Loucy (cell line): ENCODE measurements around the gene ABI1.

Experiments
- CTCF ChIP-seq: fragments of 200-600 bp; sonication (generic); conservative IDR thresholded peaks from 2 replicates; pipeline ENCODE4 v1.5.1; 2014; ENCODE audit warnings: mild to moderate bottlenecking, antibody characterized with exemption, low read length
- EZH2phosphoT487 ChIP-seq: fragments of 200-600 bp; IDR thresholded peaks from 2 replicates; pipeline ENCODE4 v1.6.1; 2018; ENCODE audit warnings: antibody characterized with exemption, mild to moderate bottlenecking, moderate library complexity, borderline replicate concordance

GRCh38 chr10:26855186-26855585, 5.6 kb downstream of the ABI1 start:
- TF ChIP-seq CTCF = no peak
- no peak for TF ChIP-seq EZH2phosphoT487
